NCI-H2227 (cell line): Measurements from ENCODE around the gene NMNAT2.
"Not testable (repeated sequence)": the region's sequence is repeated elsewhere in the genome, so short reads cannot be mapped to it uniquely, and the experiment has no call there.

Experiments
- DNase-seq: peaks from one replicate; lab custom pipeline; 2025; ENCODE audit not compliant: unreplicated experiment; lab: John Stamatoyannopoulos, UW

The NMNAT2 gene

GRCh38 chr1:183418696-183419095, 516 bp upstream of the NMNAT2 start:
- DNase-seq: peak; percentile 14

GRCh38 chr1:183416850-183417771, 1.1 kb downstream of the NMNAT2 start:
- peak; percentile 75 for DNase-seq

GRCh38 chr1:183414365-183414764, 3.8 kb downstream of the NMNAT2 start:
- DNase-seq: no peak

- DNase-seq: no peak
These were observed 7.1 kb downstream of the NMNAT2 start for GRCh38 chr1:183411091-183411490.

- no peak for DNase-seq
These were observed 10.2 kb downstream of the NMNAT2 start for GRCh38 chr1:183407961-183408360.

GRCh38 chr1:183407474-183407873, 10.7 kb downstream of the NMNAT2 start:
- DNase-seq: no peak

GRCh38 chr1:183404476-183404875, 13.7 kb downstream of the NMNAT2 start:
- DNase-seq: no peak

GRCh38 chr1:183403498-183403897, 14.7 kb downstream of the NMNAT2 start:
- DNase-seq: no peak

- not testable (repeated sequence) for DNase-seq
These were observed 16.6 kb downstream of the NMNAT2 start for GRCh38 chr1:183401565-183401964.

- DNase-seq: no peak
These were observed 23.7 kb downstream of the NMNAT2 start for GRCh38 chr1:183394435-183394834.

- no peak for DNase-seq
These were observed 26.3 kb downstream of the NMNAT2 start for GRCh38 chr1:183391863-183392262.

GRCh38 chr1:183390561-183390960, 27.6 kb downstream of the NMNAT2 start:
- peak; percentile 50 for DNase-seq

GRCh38 chr1:183388735-183389134, 29.4 kb downstream of the NMNAT2 start:
- DNase-seq: peak; percentile 23

GRCh38 chr1:183385340-183386144, 32.6 kb downstream of the NMNAT2 start:
- DNase-seq: no peak

- DNase-seq: no peak
These were observed 38.2 kb downstream of the NMNAT2 start for GRCh38 chr1:183379951-183380350.

GRCh38 chr1:183375381-183375780, 42.8 kb downstream of the NMNAT2 start:
- DNase-seq: no peak

GRCh38 chr1:183374825-183375224, 43.4 kb downstream of the NMNAT2 start:
- DNase-seq: no peak

- no peak for DNase-seq
These were observed 45.5 kb downstream of the NMNAT2 start for GRCh38 chr1:183372586-183373230.

GRCh38 chr1:183370399-183371058, 47.7 kb downstream of the NMNAT2 start:
- no peak for DNase-seq

GRCh38 chr1:183368213-183369108, 49.7 kb downstream of the NMNAT2 start:
- peak; percentile 14 for DNase-seq
